Measurements from ENCODE around the gene OR51B4.

DNA sequence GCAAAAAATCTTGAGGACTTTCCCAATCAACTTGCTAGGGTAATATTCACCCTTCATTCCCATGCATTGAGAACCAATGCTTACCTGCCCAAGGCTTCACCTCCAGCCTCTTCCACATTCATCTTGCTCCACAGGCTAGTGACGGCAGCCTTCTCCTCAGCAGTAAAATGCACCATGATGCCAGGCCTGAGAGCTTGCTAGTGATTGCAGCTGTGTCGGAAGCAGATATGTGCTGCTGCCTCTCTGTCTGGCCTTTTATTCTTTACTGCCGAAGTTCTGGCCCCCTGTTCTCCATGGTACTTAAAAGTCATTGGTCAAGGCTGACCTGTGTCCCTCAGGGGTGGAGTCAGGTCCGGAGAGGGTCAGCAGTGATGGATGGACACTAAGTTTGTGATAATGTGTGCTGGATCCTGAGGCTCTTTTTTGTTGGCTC, 32.0 kb downstream of the OR51B4 start, which contains the start of gene HBE1:
- no peak for TF ChIP-seq CBX1 (IDR thresholded peaks at IDR 0.05; ENCODE audit: low read depth)
- TF ChIP-seq, protein P1, sequence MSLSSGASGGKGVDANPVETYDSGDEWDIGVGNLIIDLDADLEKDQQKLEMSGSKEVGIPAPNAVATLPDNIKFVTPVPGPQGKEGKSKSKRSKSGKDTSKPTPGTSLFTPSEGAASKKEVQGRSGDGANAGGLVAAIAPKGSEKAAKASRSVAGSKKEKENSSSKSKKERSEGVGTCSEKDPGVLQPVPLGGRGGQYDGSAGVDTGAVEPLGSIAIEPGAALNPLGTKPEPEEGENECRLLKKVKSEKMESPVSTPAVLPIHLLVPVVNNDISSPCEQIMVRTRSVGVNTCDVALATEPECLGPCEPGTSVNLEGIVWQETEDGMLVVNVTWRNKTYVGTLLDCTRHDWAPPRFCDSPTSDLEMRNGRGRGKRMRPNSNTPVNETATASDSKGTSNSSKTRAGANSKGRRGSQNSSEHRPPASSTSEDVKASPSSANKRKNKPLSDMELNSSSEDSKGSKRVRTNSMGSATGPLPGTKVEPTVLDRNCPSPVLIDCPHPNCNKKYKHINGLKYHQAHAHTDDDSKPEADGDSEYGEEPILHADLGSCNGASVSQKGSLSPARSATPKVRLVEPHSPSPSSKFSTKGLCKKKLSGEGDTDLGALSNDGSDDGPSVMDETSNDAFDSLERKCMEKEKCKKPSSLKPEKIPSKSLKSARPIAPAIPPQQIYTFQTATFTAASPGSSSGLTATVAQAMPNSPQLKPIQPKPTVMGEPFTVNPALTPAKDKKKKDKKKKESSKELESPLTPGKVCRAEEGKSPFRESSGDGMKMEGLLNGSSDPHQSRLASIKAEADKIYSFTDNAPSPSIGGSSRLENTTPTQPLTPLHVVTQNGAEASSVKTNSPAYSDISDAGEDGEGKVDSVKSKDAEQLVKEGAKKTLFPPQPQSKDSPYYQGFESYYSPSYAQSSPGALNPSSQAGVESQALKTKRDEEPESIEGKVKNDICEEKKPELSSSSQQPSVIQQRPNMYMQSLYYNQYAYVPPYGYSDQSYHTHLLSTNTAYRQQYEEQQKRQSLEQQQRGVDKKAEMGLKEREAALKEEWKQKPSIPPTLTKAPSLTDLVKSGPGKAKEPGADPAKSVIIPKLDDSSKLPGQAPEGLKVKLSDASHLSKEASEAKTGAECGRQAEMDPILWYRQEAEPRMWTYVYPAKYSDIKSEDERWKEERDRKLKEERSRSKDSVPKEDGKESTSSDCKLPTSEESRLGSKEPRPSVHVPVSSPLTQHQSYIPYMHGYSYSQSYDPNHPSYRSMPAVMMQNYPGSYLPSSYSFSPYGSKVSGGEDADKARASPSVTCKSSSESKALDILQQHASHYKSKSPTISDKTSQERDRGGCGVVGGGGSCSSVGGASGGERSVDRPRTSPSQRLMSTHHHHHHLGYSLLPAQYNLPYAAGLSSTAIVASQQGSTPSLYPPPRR (CRISPR knock-in tag; IDR thresholded peaks at IDR 0.05; ENCODE audit: borderline replicate concordance): no peak
- TF ChIP-seq, protein P2, sequence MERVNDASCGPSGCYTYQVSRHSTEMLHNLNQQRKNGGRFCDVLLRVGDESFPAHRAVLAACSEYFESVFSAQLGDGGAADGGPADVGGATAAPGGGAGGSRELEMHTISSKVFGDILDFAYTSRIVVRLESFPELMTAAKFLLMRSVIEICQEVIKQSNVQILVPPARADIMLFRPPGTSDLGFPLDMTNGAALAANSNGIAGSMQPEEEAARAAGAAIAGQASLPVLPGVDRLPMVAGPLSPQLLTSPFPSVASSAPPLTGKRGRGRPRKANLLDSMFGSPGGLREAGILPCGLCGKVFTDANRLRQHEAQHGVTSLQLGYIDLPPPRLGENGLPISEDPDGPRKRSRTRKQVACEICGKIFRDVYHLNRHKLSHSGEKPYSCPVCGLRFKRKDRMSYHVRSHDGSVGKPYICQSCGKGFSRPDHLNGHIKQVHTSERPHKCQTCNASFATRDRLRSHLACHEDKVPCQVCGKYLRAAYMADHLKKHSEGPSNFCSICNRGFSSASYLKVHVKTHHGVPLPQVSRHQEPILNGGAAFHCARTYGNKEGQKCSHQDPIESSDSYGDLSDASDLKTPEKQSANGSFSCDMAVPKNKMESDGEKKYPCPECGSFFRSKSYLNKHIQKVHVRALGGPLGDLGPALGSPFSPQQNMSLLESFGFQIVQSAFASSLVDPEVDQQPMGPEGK (CRISPR knock-in tag; IDR thresholded peaks at IDR 0.05; ENCODE audit: borderline replicate concordance): no peak
- no peak for TF ChIP-seq MYC (IDR thresholded peaks at IDR 0.05; ENCODE audit: low read depth, low read length)
- no peak for TF ChIP-seq MYC (CRISPR knock-in tag; IDR thresholded peaks at IDR 0.05; ENCODE audit: borderline replicate concordance, low read depth)
- TF ChIP-seq NONO (IDR thresholded peaks at IDR 0.05; ENCODE audit: low read depth in 2 of 2, low read length in 1 of 2): no peak
- no peak for TF ChIP-seq ZC3H11A (IDR thresholded peaks at IDR 0.05; ENCODE audit: low read depth, low read length)
- TF ChIP-seq TEAD4 (IDR thresholded peaks at IDR 0.05; ENCODE audit: low read length): no peak
- TF ChIP-seq TEAD4 (CRISPR knock-in tag; IDR thresholded peaks at IDR 0.05; ENCODE audit: borderline replicate concordance): no peak
- no peak for TF ChIP-seq CXXC5 (CRISPR knock-in tag; IDR thresholded peaks at IDR 0.05)
